Left ventricle myocardium superior (tissue), 1 donor: ENCODE data around the gene GALNT18. TPM values are rescaled to one million over a fixed set of nuclear protein-coding genes. Genes with fewer than 3 reads are reported as not detected.

ENCODE experiments used
- ATAC-seq: fragments of 200-7000 bp; cut with Tn5 transposase; one replicate; pipeline ENCODE4 v1.9.1; 2020; ENCODE audit warnings: mild to moderate bottlenecking, moderate library complexity
- DNase-seq: peaks from one replicate; pipeline ENCODE4 v3.0.0-alpha.2; 2020
- intact Hi-C: fragments of 100-400 bp; cut with micrococcal nuclease; formaldehyde crosslinking; loops from one replicate; pipeline ENCODE4 v1.11.0; 2022
- total RNA-seq: library from RNA; stranded (reverse); fragmentation: NEBNext Ultra II Directional; extraction: Animal tissue kit (Norgen Biotek cat#: 25700); gene quantifications from one replicate; pipeline ENCODE4 v1.2.1, GENCODE V29; 2021
- donor health status: DM: no; HTN: yes; CAD: no; lungs with severe emphysema.

GALNT18 gene
- total RNA-seq, 1 donor from 2014 or later = 25.3 TPM

DNA sequence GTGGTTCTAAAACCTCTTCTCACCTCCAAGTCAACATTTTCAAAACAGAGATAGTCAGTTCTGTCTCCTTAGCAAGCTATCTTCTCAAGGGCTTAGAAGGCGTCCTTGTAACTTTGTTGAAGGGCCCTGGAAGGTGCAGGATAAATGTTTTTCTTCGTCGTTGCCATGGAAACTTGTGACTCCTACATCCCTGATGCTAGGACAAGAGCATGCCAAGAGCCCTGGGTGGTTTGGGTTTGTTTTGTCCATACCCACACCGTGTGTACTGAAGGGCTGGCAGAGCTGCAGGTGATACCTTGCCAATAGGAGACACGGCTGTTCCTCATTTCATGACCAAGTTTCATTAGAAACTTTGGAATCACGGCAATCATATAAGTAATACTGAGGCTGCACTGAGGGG, 81.6 kb downstream of the GALNT18 start:
- no peak for ATAC-seq
- no peak for DNase-seq
- intact Hi-C loops = loop anchor here (10.0 kb wide), 1 partner anchor 75 kb away; no protein-coding TSS in a partner anchor

DNA sequence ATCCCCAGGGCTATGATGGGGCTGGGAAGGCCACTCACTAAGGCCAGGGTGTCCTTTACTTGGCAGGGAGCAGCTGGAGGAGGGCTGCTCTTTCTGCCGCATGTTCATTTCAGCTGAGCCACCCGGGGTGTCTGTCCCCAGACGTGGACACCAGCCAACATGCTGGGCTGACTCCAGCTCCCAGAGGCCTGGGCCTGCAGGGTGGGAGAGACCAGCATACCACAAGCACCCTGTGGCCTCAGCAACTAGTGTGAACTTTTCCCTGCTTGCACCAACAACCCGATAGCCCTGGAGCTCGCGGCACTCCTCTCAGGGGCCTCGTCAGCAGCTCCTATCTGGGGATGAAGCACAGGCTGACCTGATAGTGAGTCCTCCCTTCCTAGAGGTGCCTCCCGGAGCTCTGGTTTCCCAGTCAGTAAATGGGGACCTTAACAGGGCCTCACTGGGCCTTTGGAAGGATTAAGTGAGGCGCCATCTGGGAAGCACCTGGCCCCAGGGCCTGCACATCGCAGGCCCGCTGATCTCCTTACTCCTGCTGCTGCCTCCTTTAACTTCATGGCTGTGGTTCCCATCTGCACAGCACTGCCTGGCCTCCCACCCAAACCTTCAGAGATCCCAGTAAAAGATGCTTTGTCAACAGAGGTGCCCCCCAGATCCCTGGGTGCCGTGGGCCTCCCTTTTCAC, 83.4 kb downstream of the GALNT18 start:
- DNase-seq (peak; percentile 87), ATAC-seq (peak; percentile 84)
- intact Hi-C loops = no loop called here

GRCh38 chr11:11537871-11538270, 83.9 kb downstream of the GALNT18 start:
- intact Hi-C loops = no loop called here
- DNase-seq (no peak), ATAC-seq (peak; percentile 7)

DNA sequence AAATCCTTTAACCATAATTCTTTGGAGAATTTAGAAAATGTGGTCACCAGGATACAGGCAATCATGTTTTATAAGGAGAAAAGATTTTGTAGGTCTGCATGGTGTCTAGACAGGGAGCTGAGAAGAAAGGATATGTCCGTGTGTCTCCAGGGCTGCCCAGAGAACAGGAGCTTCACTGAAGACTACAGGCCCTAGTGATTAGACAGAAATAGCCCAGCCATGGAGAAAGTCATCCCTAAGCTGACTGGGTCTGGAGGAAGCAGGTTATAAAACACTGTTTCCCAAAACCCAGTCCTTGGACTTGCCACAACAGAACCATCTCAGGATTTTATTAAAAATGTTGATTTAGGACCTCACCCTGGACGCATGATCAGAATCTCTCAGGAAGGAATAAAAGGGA, 84.4 kb downstream of the GALNT18 start:
- no peak for DNase-seq
- peak; percentile 52 for ATAC-seq
- intact Hi-C loops = no loop called here

DNA sequence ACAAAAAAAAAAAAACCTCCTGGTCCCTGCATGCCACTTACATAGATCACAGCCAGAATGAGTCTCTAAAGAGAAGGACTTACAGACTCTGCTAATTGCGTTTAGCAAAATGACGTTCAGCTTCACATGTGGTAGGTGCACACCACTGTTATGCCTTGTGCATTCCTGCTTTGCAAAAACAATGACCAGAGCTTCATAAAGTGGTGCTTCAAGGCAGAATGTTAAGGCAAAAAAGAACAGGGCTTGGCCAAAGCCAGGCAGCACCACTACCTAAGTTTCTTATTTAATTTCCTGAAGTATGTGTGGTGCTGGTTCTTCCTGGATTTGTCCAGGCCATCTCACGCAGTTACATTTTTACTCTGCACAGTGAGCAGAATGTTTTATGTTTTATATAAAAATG, 85.2 kb downstream of the GALNT18 start:
- ATAC-seq = no peak
- DNase-seq = no peak
- intact Hi-C loops = no loop called here

- DNase-seq (peak; percentile 44), ATAC-seq (peak; percentile 2)
- intact Hi-C loops = no loop called here
These were observed 86.2 kb downstream of the GALNT18 start for GRCh38 chr11:11535611-11536010.

- ATAC-seq = no peak
- intact Hi-C loops = no loop called here
These were observed 86.8 kb downstream of the GALNT18 start for GRCh38 chr11:11534981-11535380.

DNA sequence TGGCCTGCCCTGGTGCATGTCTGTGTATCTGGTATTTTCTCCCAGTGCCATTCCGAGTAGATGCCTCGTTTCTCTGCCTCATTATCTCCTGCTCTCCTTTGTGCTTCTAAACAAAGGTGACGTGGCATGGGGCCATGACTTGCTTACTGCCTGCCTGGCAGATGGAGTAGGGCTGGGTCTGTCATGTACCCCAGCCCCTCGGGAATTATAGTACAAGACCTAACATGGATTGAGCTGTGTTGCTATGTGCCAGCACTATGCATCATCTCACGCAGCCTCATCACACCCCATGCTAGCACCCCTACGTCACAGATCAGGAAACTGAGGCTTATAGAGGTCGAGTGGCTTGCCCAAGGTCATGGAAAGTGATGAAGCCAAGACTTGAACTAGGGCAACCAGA, 88.1 kb downstream of the GALNT18 start:
- peak; percentile 59 for DNase-seq
- intact Hi-C loops = no loop called here
- ATAC-seq = no peak

More at GRCh38 chr11:11534981-11535380, 86.8 kb downstream of the GALNT18 start:
- peak; percentile 62 for DNase-seq

- ATAC-seq (peak; percentile 44), DNase-seq (no peak)
- intact Hi-C loops = no loop called here
These were observed 88.7 kb downstream of the GALNT18 start for GRCh38 chr11:11533057-11533456.

- intact Hi-C loops = no loop called here
- peak; percentile 65 for ATAC-seq
- no peak for DNase-seq
These were observed 89.2 kb downstream of the GALNT18 start for GRCh38 chr11:11532574-11532973.

DNA sequence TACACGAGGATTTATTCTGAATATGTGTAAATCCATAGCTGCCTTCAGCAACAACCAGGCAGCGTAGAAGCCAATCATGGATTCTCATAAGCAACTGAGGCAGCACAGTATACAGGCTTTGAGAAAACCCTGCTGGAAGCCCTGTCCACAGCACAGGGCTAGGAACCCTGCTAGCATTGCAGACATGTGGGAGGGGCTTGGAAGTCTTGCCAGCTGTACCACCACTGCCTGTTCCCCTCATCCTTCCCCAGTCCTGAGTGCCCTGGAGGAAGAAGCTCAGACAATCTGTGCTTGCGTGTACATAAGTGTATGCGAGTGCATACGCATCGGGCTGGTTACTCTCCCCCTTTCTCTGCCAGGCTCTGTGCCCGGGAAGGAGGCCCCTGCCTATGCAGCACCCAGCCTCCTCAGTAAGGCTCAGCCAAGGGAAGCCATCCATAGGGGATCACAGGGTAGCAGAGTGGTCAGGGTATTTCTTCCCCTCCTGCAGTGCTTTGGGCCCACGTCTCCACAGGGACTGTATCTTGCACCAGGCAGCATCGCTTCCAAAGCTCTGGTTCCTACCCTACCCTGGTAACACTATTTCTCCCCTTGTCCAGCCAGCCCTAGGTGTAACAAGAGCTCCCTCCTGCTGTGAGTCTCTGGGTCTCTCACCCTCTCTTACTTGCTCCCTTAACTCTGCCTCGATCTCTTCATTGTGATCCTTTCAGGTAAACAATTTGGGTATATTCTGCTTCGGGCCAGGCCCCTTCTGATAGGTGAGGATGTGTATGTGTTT, 90.5 kb downstream of the GALNT18 start:
- ATAC-seq (peak; percentile 41), DNase-seq (no peak)
- intact Hi-C loops = no loop called here

GRCh38 chr11:11528986-11529385, 92.8 kb downstream of the GALNT18 start:
- no peak for ATAC-seq
- intact Hi-C loops = no loop called here

GRCh38 chr11:11525283-11525682, 96.5 kb downstream of the GALNT18 start:
- ATAC-seq = no peak
- DNase-seq = no peak
- intact Hi-C loops = no loop called here

More at GRCh38 chr11:11528986-11529385, 92.8 kb downstream of the GALNT18 start:
- DNase-seq = no peak

GRCh38 chr11:11524436-11525061, 97.3 kb downstream of the GALNT18 start:
- intact Hi-C loops = no loop called here
- ATAC-seq = no peak
- DNase-seq = no peak

DNA sequence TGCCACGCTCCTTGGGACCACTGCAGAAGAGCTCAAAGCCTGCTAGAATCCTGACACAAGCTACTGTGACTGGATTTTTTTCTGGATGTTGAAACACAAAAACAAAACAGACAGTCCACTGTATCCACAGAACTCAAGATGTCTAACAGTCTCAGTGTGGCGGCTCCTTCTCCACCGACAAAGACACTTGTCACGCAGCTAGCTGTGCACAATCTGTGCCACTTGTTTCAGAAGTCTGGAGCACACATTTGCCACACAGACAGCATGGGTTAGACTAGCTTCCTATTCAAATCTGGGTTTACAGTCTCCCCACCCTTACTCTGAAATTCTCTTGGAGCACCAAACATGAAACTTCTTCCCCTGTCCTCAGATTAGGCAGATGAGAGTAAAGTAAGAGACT, 99.2 kb downstream of the GALNT18 start:
- DNase-seq (no peak), ATAC-seq (no peak)
- intact Hi-C loops = no loop called here

- no peak for ATAC-seq
- intact Hi-C loops = no loop called here
- DNase-seq = no peak
These were observed 100.4 kb downstream of the GALNT18 start for GRCh38 chr11:11521306-11522002.

GRCh38 chr11:11520231-11521015, 101.4 kb downstream of the GALNT18 start:
- intact Hi-C loops = no loop called here
- ATAC-seq = peak; percentile 22
- no peak for DNase-seq

GRCh38 chr11:11519184-11519583, 102.6 kb downstream of the GALNT18 start:
- ATAC-seq (peak; percentile 22), DNase-seq (no peak)
- intact Hi-C loops = no loop called here

GRCh38 chr11:11514246-11514645, 107.6 kb downstream of the GALNT18 start:
- intact Hi-C loops = no loop called here
- ATAC-seq = no peak
- no peak for DNase-seq
